Activated CD4-positive, alpha-beta T cell treated with anti-CD3 and anti-CD28 coated beads for 4 hours (primary cell): ENCODE results near the gene RACGAP1.

Experiments used
- DNase-seq, 2 donors: peaks; one replicate each; pipeline ENCODE4 v3.0.0-alpha.2; 2020

The RACGAP1 gene, protein sequence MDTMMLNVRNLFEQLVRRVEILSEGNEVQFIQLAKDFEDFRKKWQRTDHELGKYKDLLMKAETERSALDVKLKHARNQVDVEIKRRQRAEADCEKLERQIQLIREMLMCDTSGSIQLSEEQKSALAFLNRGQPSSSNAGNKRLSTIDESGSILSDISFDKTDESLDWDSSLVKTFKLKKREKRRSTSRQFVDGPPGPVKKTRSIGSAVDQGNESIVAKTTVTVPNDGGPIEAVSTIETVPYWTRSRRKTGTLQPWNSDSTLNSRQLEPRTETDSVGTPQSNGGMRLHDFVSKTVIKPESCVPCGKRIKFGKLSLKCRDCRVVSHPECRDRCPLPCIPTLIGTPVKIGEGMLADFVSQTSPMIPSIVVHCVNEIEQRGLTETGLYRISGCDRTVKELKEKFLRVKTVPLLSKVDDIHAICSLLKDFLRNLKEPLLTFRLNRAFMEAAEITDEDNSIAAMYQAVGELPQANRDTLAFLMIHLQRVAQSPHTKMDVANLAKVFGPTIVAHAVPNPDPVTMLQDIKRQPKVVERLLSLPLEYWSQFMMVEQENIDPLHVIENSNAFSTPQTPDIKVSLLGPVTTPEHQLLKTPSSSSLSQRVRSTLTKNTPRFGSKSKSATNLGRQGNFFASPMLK

DNA sequence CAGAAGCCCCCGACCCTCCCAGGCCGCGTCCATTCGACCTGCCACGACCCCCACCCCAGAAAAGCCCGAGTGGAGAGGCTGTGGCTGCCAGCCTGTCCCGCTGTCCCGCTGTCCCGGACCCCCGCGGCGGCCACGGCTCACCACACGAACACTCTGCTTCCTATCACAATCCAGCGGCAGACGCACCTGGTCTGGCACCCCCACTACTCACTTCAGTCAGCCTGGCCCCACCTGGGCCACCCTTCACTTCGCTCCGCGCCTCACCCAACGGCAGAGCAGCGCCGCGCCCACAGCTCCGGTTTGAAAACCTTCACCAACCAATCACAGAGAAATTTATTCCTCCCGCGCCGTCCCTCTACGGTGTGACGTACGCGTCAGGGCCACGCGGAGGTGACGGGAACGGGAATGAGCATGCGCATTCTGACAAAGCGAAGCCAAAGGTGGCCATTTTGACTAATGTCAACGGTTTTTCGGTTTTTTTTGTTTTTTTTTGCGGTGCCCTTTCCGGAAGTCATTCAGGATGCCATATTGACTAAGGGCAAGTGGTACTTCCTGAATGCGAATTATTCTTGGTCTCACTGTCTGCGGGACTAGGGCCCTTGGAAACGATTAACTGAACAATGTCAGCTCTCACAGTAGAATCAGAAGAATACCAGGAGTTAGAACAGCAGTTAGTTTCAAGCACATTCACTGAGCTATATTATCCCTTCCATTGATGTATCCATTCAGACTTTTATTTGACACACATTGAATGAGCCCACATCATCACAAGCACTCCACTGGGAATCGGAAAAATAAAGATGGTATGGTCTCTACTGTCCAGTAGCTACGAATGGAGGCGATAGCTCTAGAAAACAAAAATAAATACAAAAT lies at the start of gene RACGAP1:
RACGAP1 (minus strand) TSS at position 308 of the 873 bp plus-strand sequence. CDS start 8,779 bp downstream, outside the sequence.
- peak; percentile 95 for DNase-seq

DNA sequence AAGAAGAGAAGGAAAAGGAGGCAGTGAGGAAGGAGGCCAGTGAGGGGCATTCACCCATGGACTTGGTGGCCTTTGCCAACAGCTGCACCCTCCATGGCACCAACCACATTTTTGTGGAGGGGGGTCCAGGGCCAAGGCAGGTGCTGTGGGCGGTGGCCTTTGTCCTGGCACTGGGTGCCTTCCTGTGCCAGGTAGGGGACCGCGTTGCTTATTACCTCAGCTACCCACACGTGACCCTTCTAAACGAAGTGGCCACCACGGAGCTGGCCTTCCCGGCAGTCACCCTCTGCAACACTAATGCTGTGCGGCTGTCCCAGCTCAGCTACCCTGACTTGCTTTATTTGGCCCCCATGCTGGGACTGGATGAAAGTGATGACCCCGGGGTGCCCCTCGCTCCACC lies 48.4 kb upstream of the RACGAP1 start:
- DNase-seq = no peak

DNA sequence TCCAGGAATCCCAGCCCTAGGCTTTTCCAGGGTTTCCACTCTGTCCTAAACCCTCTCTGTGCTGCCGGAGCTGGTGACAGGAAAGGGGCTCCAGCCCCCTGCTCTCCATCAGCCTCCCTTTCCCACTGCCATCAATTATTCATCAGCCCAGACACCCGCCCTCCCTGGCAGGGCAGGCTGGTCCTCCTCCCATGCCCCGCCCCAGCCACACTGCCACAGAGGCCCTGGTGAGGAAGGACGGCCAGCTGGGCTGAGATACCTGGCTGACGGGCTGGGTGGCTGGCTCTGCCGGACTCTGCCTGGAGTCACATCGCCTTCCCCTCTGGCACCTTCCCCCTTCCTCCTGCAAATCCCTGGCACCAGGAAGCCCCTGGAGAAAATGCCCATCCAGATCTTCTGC lies 47.9 kb upstream of the RACGAP1 start:
- no peak for DNase-seq

DNA sequence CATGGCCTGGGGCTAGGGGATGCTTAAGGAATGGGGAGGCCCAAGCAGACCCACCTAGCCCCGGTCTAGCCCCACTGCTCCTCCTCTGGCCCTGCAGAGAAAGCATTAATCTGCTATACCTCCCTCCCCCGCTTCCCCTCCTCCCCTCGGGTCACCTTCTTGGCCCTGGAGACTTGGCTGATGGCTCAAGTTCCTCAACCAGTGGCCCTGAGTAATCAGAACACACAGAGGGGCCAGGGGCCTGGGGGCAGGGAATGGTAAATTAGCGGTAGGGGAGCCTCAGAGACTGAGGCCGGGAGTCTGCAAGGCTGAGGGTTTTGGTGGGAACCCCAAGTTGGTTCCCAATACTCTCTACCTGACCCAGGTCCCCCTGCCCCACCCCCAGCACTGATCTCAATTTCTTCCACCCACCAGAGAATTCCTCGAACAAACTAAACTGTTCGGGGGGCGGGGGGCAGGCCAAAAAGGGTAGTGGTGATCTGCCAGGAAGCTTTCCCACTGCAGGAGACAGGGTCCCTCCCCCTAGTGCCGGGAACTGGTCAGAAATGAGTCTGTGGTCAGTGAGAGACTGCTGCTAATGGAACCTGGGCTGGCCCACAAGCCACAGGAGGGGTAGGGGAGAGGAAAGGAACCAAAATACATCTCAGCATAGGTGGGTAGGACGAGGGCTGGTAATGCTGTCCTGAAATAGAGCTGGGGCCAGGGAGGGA lies 47.1 kb upstream of the RACGAP1 start:
- no peak for DNase-seq

DNA sequence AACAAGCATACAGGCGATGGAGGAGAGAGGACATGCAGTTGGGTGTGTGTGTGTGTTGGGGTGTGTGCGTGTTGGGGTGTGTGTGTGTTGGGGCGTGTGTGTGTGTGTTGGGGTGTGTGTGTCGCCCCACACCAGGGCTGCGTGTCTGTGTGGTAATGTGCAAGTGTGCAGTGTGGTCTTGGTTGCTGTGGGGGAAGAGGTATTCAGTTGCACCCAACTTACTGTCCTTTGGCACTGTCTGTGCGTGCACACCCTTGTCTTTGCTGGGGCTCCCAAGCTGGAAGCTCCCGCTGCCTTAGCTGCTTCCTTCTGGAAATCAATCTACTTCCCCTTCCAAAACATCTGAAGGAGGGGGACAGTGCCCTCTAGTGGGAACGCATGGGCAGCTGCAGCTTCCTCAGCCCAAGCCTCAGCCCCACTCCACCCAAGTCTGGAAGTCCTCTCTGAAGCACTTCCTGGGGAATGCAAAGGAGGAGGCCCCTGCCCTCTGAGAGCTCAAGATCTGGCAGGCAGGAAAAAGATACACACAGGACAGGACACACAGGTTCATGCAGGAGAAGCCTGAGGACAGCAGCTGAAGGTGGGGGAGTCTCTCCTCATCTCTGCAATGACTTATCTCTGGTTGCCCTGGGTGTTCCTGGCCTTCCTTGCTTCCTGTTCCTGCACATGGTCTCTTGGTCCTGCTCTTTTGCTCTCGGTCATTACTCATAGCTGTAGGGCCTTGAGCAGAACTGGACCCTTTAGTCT lies 45.2 kb upstream of the RACGAP1 start:
- peak; percentile 57 to 65 for DNase-seq

DNA sequence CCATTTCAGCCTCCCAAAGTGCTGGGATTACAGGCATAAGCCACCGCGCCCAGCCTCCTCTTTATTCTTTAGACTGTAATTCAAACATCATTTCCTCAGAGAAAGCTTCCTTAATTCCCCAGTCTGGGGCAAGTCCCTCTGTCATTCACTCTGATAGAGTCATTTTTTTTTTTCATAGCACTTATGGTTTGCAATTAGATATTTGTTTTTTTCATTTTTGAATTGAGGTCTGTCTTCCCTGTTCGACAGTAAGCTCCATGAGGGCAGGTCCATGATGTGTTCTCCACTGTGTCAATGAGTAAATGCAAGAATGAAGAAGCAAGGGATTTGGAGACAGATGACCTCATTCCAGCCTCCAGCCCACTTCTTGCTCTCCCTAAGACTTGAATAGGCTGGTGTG lies 44.2 kb upstream of the RACGAP1 start:
- no peak for DNase-seq

DNA sequence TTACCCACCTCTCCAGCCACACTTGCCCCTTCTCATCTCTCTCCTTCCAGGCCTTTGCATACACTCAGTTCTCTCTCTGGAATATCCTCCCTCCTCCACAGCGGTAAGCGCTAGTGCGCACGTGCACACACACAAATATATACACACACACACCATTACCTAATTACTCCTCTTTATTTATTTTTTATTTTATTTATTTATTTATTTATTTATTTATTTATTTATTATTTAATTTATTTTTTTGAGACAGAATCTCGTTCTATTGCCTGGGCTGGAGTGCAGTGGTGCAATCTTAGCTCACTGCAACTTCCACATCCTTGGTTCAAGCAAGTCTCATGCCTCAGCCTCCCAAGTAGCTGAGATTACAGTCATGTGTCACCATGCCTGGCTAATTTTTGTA lies 43.8 kb upstream of the RACGAP1 start:
- no peak for DNase-seq

DNA sequence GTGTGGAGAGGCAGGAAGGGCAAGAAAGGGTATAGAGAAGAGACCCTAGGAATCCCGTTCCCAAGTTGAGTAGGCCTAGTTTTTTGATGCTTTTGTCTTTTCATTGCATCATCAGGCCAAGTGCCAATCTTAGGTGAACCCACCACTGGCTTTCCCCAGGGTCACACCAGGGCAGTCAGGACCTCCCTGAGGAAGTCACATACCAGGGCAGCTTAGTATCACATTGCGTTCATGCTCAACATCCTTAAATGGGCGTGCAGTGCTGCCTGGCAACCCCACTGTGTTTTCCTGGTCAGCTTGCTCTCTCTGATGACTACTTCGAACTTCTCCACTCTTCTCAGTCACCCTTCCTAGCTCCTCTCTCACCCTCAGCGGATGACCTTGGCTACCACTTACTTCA lies 41.1 kb upstream of the RACGAP1 start:
- no peak for DNase-seq

DNA sequence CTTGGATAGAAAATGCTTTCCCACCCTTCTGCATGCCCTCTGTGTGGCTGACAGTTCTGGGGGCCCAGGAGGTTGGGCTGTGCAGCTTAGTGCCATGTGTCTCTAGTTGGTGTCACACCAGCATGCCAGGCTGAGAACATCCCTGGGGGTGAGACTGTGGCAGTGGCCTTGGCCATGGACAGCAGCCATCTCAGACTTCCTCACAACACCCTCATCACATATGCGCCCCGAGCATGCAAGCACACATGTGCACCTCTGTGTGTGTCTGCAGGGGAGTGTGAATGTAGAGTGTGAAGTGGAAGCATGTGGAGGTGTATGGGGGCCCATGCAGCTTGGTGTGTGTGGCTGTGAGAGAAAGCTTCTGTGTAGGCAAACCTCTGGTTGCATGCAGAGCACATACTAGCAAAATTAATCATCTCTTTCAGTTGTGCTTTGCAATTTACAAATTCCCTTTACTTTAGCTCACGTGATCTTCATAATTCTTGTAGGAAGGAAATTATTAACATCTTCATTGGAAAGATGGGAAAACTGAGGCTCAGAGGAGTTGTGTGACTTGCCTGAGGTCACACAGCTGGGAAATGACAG lies 40.5 kb upstream of the RACGAP1 start:
- DNase-seq = no peak

DNA sequence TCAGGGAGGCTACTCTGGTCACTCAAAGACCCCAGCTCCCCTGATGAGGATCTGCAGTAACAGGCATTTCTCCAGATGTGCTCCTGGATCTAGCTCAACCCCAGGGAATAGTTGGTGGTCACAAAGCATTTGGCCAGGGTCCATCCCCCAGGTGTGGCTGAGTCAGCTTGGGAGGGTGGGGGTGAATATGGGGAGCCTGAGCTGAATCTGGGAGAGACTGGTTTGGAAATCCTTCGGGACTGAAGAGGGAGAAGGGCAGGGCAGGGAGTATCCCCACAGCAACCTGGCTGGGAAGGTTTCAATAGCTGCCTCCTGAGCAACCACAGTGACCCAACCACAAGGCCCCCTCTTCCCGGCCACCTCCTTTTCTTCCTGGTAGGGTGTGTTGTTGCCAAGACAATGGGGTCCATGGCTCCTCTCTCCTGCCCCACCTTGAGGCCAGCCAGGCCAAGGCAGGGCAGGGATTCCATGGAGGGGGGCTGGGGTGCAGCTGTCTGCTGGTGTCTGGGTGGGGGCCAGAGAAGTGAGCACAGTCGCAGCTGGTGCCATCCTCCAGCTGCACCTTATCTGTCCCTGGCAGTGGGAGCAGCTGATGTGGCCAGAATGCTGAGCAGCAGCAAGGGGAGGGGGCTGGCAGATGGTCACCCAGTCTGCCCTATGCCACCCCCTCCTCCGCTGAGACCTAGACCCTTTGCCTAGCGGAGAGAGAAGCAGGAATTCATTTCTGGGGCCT lies 37.6 kb upstream of the RACGAP1 start:
- no peak for DNase-seq

DNA sequence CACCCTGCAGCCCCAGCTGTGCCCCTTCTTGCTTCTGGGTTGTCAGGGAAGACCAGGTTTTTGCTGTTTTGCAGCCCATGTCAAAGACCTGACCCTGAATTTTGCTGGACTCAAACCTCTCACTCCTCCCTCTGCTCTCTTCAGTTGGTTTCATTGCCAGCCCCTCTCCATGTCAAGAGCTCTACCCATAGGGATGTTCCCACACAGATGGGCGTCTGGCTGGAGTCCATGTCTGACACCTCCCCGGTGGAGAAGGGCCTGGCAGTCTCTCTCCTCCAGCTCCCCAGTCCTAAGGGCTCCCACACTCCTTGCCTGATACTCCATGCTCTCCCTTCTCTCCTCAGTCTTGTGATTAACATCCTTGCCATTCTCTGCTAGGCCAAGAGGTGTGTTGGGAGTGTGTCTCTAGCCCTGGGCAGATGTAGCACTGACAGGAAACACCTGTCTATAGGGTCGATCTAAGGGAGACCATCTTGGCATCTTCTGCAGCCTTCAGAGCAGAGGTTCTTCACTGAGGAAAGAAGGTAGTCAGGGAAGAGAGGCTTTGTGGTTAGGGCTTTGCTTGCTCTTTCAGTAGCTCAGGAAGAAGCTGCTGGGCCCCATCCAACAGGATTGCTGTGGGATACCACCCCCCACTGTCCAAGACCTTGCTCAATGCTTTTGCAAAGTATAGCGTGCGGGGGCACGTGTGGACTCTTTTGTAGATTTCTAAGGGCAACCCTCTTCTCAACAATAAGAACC lies 36.8 kb upstream of the RACGAP1 start:
- DNase-seq = no peak

DNA sequence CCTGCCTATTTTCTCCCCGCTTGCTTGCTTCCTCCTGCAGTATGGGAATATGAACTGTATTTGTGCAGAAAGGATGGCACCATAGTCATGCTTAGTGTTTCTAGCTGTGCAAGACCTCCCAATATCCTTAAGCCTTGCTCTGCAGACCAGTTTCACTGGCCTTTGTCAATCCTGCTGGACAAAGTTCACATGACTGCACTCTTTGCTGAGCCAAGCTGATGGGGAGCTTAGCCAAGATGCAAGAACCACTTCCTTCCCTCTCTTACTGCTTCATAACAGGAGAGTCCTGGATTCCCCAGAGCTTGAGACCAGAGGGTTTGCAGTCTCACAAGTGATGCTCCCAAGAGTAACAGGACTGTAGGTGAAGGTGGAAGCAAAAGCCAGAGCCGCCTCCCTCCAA lies 35.9 kb upstream of the RACGAP1 start:
- no peak for DNase-seq

DNA sequence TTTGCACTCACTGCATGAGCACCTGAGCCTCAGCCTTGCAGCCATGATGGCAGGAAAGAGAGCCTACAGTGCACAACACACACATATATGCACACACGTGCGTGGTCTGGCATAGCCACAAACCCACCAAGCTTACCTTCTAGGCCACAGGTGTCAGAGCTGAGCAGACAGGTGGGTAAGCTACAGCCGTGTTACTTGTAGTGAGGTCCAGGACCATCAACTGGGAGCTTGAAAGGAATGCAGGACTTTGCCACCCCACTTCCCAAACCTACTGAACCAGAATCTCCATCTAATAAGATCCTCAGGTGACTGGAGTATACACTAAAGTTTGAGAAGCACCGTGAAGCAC lies 34.8 kb upstream of the RACGAP1 start:
- DNase-seq = no peak

DNA sequence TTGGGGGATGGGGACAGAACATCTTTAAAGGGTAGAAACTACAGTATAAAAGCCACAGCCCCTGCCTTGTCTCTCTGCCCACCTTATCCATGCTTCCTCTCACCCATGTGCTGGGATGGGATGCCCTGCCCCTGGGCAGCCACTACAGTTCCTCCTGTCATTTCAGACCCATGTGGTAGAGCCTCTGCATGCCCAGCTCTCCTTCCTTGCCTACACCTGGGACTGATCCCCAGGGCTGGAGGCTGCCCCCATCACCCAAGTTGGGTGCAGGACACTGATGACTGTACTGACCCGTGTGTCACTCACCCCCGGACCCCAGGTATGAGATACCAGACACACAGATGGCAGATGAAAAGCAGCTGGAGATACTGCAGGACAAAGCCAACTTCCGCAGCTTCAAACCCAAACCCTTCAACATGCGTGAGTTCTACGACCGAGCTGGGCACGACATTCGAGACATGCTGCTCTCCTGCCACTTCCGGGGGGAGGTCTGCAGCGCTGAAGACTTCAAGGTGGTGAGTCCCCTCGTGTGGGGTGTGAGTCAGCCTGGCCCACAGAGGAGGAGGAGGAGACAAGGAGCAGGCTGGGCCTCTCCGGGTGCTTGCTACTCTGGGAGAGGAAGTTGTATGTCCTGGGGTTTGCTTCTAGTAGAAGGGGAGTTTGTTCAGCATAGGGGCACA lies 34.3 kb upstream of the RACGAP1 start:
- DNase-seq = peak; percentile 48

DNA sequence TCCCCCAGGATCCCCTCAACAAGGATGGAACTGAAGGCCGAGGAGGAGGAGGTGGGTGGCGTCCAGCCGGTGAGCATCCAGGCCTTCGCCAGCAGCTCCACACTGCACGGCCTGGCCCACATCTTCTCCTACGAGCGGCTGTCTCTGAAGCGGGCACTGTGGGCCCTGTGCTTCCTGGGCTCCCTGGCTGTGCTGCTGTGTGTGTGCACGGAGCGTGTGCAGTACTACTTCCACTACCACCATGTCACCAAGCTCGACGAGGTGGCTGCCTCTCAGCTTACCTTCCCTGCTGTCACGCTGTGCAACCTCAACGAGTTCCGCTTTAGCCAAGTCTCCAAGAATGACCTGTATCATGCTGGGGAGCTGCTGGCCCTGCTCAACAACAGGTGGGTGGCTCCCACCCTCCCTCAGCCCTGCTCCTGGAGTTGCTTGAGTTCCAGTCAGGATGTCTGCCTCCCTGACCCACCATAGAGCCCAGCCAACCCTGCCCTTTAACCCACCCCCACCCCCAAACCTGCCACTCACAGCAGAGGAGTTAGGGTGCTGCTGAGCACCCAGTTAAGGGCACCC lies 33.5 kb upstream of the RACGAP1 start:
- DNase-seq = no peak

DNA sequence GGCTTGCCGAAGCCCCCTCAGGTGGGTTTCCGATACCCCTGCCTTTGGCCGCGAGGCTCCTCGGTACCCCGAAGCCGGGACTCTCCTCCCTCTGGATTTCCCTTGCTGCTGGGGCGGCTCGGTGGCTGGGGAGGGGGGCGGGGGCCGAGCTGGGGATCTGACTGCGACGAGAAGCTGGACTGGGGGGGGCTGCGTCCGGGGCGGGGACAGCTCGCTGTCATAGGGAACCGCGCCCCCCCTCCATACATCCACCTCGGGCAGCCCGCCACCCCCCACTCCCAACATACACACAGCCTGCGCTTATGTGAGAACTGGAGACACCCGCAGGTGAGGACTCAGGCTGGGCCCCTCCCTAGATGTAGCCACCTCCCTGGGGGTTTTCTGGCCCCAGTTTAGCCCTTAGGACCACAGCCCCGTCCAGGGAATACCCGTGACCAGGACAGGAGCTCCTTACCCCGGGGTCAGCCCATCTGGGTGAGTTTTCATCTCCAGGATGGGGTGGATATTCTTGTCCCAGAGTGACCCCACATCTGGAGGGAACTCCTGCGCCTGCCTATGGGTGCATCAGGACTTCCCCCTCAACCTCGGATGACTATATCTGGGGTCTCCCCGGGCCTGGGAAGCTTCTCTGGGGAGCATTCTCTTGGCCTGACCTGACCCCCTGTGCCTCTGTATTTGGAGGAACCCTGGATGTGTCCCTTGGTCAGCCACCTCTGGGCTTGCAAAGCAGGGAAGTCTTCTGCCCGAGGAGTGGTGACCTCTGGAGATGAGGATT lies 32.8 kb upstream of the RACGAP1 start:
- no peak for DNase-seq

DNA sequence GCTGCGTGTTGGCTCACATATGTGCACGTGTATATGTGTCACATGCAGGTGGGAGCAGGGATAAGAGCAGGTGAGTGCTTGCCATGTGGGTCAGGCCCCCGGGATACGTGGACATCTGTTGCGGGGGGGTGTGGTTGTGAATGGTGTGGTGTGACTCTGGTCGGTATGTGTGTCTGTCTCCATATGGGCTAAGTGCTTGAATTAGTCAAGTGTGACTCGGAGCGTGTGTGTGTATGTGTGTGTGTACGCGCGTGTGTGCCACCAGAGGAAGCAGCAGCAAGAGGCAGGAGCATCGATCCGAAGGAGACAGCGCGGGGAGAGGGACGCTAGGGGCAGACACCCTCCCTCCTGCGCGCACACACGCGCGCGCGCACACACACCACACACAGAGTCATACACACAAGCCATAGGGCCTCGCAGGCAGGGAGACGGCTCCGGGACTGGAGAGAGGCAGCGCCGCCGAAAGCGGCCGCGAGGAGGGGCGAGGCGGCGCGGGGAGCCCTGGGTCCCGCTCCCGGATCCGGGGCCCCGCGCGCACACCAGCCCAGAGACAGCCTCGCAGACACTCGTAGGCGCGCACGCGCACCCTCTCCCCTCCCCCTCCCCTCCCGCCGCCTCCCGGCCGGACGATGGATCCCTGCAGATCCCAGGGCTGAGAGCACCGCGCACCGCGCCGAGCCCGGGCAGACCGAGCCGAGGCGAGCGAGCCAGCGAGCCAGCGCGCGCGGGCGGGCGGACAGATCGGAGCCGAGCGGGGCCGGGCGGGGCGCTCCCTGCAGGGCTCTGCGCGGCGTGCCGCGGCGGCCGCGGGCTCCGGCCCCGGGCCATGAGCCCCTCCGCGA lies 31.9 kb upstream of the RACGAP1 start, which contains the start of gene ASIC1:
ASIC1 (plus strand) TSS at position 597 of the 842 bp plus-strand sequence. CDS start 1,171 bp downstream, outside the sequence.
- peak; percentile 46 for DNase-seq

DNA sequence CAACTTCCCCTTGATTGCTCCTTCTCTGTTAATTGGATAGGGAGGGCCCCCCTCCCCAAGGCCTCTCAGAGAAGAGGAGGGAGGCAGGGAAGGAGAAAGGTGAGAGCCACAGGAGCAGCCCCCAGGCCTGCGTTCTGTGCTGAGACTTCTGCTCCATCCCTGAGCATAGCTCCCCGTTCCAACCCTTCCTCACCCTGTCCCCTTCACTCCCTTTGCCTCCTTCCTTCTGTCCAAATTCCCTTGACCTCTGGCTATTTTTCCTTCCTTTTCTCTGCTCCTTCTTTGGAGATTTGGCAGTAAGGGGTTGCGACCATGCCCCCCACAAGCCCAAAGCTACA lies 31.3 kb upstream of the RACGAP1 start:
- DNase-seq = no peak
